Liver (tissue), 9 donors: ENCODE data around the gene TM9SF2. TPM values are rescaled to one million over a fixed set of nuclear protein-coding genes. Genes with fewer than 3 reads are reported as not detected.
"Not testable (repeated sequence)": the region's sequence is repeated elsewhere in the genome, so short reads cannot be mapped to it uniquely, and the experiment has no call there.

Experiments used
- DNase-seq: peaks from one replicate; pipeline ENCODE4 v3.0.0-alpha.2; 2017; ENCODE audit warnings: low spot score
- H3K27ac ChIP-seq, 2 donors: one replicate each; pipeline ENCODE4 v1.7.0; 2013; ENCODE audit warnings: inconsistent platforms in 2 of 2, low read length in 2 of 2, control low read depth in 1 of 2, low read depth in 1 of 2, mild to moderate bottlenecking in 1 of 2
- H3K27me3 ChIP-seq, 4 donors: one replicate each; pipeline versions ENCODE4 v1.6.1 to v1.7.0; 2013; ENCODE audit warnings: low read length in 3 of 4, inconsistent platforms in 1 of 4, mild to moderate bottlenecking in 1 of 4, moderate library complexity in 1 of 4; ENCODE audit not compliant: control insufficient read depth in 4 of 4, insufficient read depth in 4 of 4
- H3K36me3 ChIP-seq, 4 donors: one replicate each; pipeline versions ENCODE4 v1.6.1 to v1.7.0; 2013; ENCODE audit warnings: low read length in 3 of 4, mild to moderate bottlenecking in 3 of 4, low read depth in 1 of 4, moderate library complexity in 1 of 4; ENCODE audit not compliant: control insufficient read depth in 4 of 4, insufficient read depth in 3 of 4
- H3K4me1 ChIP-seq, 4 donors: one replicate each; pipeline versions ENCODE4 v1.6.1 to v1.7.0; 2013; ENCODE audit warnings: low read length in 3 of 4, mild to moderate bottlenecking in 3 of 4, moderate library complexity in 1 of 4; ENCODE audit not compliant: control insufficient read depth in 4 of 4, insufficient read depth in 4 of 4
- H3K4me3 ChIP-seq, 3 donors: one replicate each; pipeline versions ENCODE4 v1.6.1 to v1.7.0; 2013; ENCODE audit warnings: low read length in 3 of 3, control low read depth in 1 of 3, low read depth in 1 of 3, mild to moderate bottlenecking in 1 of 3
- H3K9ac ChIP-seq, 2 donors: one replicate each; pipeline ENCODE4 v1.7.0; 2013; ENCODE audit warnings: low read length in 2 of 2, mild to moderate bottlenecking in 2 of 2, moderate library complexity in 2 of 2, control low read depth in 1 of 2, low read depth in 1 of 2
- H3K9me3 ChIP-seq, 4 donors: one replicate each; pipeline versions ENCODE4 v1.6.1 to v1.7.0; 2013; ENCODE audit warnings: low read length in 3 of 4; ENCODE audit not compliant: control insufficient read depth in 4 of 4
- FOXA1 ChIP-seq: IDR thresholded peaks from 2 replicates; pipeline ENCODE4 v1.6.1; 2016; ENCODE audit warnings: antibody characterized with exemption
- GABPA ChIP-seq, 2 donors: IDR thresholded peaks in 1 of 2; conservative IDR thresholded peaks in 1 of 2; 2 replicates each; pipeline ENCODE4 v1.6.1; 2016; ENCODE audit warnings: antibody characterized with exemption in 2 of 2, mild to moderate bottlenecking in 1 of 2, moderate library complexity in 1 of 2
- HNF4A ChIP-seq, 2 donors: conservative IDR thresholded peaks; 2 replicates each; pipeline ENCODE4 v1.6.1; 2016; ENCODE audit warnings: antibody characterized with exemption in 2 of 2, mild to moderate bottlenecking in 2 of 2
- MAX ChIP-seq: IDR thresholded peaks from 2 replicates; pipeline ENCODE4 v1.6.1; 2016; ENCODE audit warnings: antibody characterized with exemption
- NR2F2 ChIP-seq: IDR thresholded peaks from 2 replicates; pipeline ENCODE4 v1.6.1; 2016; ENCODE audit warnings: antibody characterized with exemption
- SP1 ChIP-seq: IDR thresholded peaks from 2 replicates; pipeline ENCODE4 v1.6.1; 2018; ENCODE audit warnings: antibody characterized with exemption, mild to moderate bottlenecking
- YY1 ChIP-seq: IDR thresholded peaks from 2 replicates; pipeline ENCODE4 v1.6.1; 2016; ENCODE audit warnings: antibody characterized with exemption, mild to moderate bottlenecking
- ZBTB33 ChIP-seq: IDR thresholded peaks from 2 replicates; pipeline ENCODE4 v1.6.1; 2016; ENCODE audit warnings: antibody characterized with exemption
- WGBS: extraction: QIAGEN DNeasy Blood & Tissue Kit; methylation state at CpG from one replicate; pipeline ENCODE4 v1.1.7; 2013; 5-methylcytosine and 5-hydroxymethylcytosine counted together
- polyA plus RNA-seq, 2 donors: library from polyadenylated mRNA; stranded (reverse) in 1 of 2; unstranded in 1 of 2; fragments of 200-250 nt in 1 of 2; fragments of >200 nt in 1 of 2; fragmentation: Nextera tagmentation in 1 of 2; extraction: Ambion mirVana in 1 of 2; gene quantifications; one replicate each; pipeline versions ENCODE4 v1.2.1 to v1.2.3, GENCODE V29; 2013 to 2015
- total RNA-seq, 2 donors: library from RNA; depleted of rRNA; stranded (reverse); fragments of >200 nt; gene quantifications; one replicate each; pipeline ENCODE4 v1.2.3, GENCODE V29; 2014
- TF ChIP-seq, protein P1 (sequence below): fragments of 150-350 bp; IDR thresholded peaks from 2 replicates; pipeline ENCODE4 v1.5.1; 2017; ENCODE audit warnings: improper control_type of control experiment, low read depth, low read length; ENCODE audit not compliant: missing input control
- donor health status: healthy.
- donor health status: healthy.
- donor health status: healthy.
- donor health status: healthy.
- donor health status: healthy.

The TM9SF2 gene
- total and polyA plus RNA-seq, 4 donors: 70.2 to 112 (median 99.0) TPM

DNA sequence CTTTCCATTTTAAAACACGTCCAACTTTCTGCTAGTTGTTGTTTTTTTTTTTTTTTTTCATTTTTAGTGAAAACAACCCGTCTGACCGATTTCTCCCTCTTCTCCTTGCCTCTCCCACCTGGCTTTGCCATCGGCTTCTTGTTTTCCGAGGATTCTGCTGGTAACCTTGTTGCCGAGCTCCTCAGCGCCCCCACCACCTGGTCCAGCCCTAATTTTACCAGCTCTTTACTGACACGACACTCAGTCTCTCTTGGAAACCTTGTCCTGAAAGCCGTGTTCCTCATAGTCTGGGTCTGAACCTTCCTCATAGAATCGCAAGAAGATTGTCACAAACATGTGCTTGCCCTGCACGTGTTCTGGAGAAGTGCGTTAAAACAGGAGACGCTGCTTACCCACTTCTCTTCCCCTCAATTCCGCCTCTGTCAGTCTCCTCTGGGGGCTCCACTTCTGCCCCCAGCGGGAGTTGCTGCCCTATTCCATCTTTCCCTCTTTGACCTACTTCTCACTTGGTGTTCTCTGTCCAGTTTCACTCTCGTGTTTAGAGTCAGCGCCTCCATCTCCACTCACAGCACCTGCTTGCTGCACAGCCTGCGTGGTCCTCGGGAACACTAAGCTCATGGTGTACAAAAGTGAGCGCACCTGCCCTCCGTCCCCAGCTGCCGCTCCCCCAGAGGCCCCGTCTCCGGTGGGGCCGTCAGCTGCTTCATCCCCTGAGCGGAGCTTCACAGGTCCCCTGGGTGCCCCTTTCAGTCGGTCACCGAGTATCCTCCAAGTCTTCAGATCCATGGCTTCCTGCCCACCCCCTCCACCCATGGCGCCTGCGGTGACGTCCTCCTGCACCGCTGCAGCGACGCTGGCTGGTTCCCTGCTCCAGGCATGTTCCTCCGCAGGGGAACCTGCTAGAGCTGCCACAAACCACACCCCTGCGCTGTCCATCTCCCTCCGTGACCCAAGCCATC lies 65.1 kb downstream of the TM9SF2 start:
- TF ChIP-seq SP1: no peak
- no peak for TF ChIP-seq YY1
- TF ChIP-seq GABPA (IDR thresholded peaks at IDR 0.05 in 1 of 2, conservative IDR thresholded peaks at IDR 0.05 in 1 of 2): no peak
- DNase-seq: no peak
- H3K36me3 ChIP-seq: peaks cover 1 to 7% (median 4%) of the 10 kb centered on the region in 4 donors
- no peaks in the 10 kb centered on the region for H3K9me3 ChIP-seq
- no peaks in the 10 kb centered on the region for H3K27me3 ChIP-seq
- H3K4me3 ChIP-seq: no peak overlapping the region
- no peak overlapping the region for H3K9ac ChIP-seq
- WGBS: 79% methylated on average over 37 of the region's 37 CpGs
- no peak overlapping the region for H3K27ac ChIP-seq
- peaks cover 0 to 2% (median 0%) of the 10 kb centered on the region in 4 donors for H3K4me1 ChIP-seq

DNA sequence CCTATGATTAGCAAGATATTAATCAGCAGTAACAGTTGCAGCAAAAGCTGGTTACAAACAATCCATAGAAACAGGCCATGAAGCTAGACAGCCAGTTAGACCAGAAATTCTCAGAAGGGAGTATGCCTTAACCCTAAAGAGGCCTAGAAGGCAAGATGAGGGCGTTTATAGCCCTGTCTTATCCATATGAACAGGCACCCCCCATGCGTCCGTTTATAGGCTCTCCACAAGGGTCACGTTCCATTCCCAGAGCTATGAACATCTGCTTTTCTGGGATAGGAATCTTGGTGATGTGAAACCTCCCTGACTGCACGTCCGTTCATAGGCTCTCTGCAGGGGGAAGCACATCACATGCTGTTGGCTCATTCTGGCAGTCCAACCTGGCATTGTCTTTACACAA lies 67.6 kb downstream of the TM9SF2 start:
- H3K9me3 ChIP-seq, H3K27me3 ChIP-seq, H3K27ac ChIP-seq, DNase-seq, H3K4me1 ChIP-seq, H3K36me3 ChIP-seq, H3K4me3 ChIP-seq, H3K9ac ChIP-seq: not testable (repeated sequence)
- WGBS: 94% methylated on average over 6 of the region's 6 CpGs

GRCh38 chr13:99572131-99572530 lies 70.9 kb downstream of the TM9SF2 start:
- no peak overlapping the region for H3K27ac ChIP-seq
- WGBS: 87% methylated on average over 8 of the region's 8 CpGs
- no peak for TF ChIP-seq ZBTB33
- H3K4me1 ChIP-seq: no peaks in the 10 kb centered on the region
- DNase-seq: no peak
- H3K36me3 ChIP-seq: no peaks in the 10 kb centered on the region
- no peak overlapping the region for H3K4me3 ChIP-seq
- H3K9me3 ChIP-seq: no peaks in the 10 kb centered on the region
- H3K27me3 ChIP-seq: no peaks in the 10 kb centered on the region
- H3K9ac ChIP-seq: no peak overlapping the region

DNA sequence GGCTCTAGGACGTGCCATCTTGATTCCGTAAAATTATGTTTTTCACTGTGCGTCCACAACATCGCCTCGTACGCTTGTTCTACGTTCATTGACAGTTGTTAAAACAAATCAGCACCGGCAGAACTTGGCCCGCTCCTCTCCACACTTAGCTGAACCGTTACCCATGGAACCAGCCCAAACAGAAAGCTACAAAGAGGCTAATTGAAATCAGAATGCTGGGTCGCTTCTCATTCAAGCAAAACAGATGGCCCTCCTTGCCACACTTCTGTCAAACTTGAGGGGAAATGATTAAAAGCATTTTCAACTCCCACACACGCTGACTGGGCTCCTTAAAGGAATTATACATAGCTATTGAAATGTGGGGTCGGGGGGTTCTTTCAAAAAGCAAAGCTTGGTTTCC lies 71.6 kb downstream of the TM9SF2 start:
- Histone ChIP-seq H3K9me3 (no peaks in the 10 kb centered on the region), H3K27ac (no peak overlapping the region), H3K9ac (no peak overlapping the region), H3K36me3 (no peaks in the 10 kb centered on the region), H3K27me3 (no peaks in the 10 kb centered on the region), H3K4me1 (peaks cover 0 to 4% (median 2%) of the 10 kb centered on the region in 4 donors), H3K4me3 (no peak overlapping the region)
- no peak for TF ChIP-seq NR2F2
- no peak for TF ChIP-seq HNF4A (conservative IDR thresholded peaks at IDR 0.05)
- no peak for TF ChIP-seq FOXA1
- TF ChIP-seq, protein P1, sequence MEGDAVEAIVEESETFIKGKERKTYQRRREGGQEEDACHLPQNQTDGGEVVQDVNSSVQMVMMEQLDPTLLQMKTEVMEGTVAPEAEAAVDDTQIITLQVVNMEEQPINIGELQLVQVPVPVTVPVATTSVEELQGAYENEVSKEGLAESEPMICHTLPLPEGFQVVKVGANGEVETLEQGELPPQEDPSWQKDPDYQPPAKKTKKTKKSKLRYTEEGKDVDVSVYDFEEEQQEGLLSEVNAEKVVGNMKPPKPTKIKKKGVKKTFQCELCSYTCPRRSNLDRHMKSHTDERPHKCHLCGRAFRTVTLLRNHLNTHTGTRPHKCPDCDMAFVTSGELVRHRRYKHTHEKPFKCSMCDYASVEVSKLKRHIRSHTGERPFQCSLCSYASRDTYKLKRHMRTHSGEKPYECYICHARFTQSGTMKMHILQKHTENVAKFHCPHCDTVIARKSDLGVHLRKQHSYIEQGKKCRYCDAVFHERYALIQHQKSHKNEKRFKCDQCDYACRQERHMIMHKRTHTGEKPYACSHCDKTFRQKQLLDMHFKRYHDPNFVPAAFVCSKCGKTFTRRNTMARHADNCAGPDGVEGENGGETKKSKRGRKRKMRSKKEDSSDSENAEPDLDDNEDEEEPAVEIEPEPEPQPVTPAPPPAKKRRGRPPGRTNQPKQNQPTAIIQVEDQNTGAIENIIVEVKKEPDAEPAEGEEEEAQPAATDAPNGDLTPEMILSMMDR: no peak
- no peak for TF ChIP-seq MAX
- no peak for TF ChIP-seq YY1
- 92% methylated on average over 13 of the region's 13 CpGs for WGBS
- DNase-seq: no peak
